NT2/D1 (cell line): ENCODE measurements around the gene FOXP1.
"Not testable (repeated sequence)": the region's sequence is repeated elsewhere in the genome, so short reads cannot be mapped to it uniquely, and the experiment has no call there.

Experiments used
- DNase-seq: peaks from one replicate; pipeline ENCODE4 v3.0.0-alpha.2; 2011; ENCODE audit warnings: low read depth, low spot score
- H3K27me3 ChIP-seq: 2 replicates; pipeline ENCODE4 v1.6.0; 2011; ENCODE audit warnings: mild to moderate bottlenecking; ENCODE audit not compliant: insufficient read length, insufficient read depth
- H3K36me3 ChIP-seq: 2 replicates; pipeline ENCODE4 v1.6.1; 2011; ENCODE audit warnings: mild to moderate bottlenecking, low read length, mixed read lengths; ENCODE audit not compliant: insufficient read depth, insufficient read length
- H3K4me1 ChIP-seq: 2 replicates; pipeline ENCODE4 v1.5.1; 2011; ENCODE audit not compliant: insufficient read depth, insufficient read length
- H3K4me3 ChIP-seq: 2 replicates; pipeline ENCODE4 v1.5.1; 2011; ENCODE audit warnings: low read depth; ENCODE audit not compliant: insufficient read length
- H3K9ac ChIP-seq: 2 replicates; pipeline ENCODE4 v1.6.0; 2011; ENCODE audit warnings: low read depth; ENCODE audit not compliant: insufficient read length
- H3K9me3 ChIP-seq: 2 replicates; pipeline ENCODE4 v1.5.1; 2011; ENCODE audit warnings: mild to moderate bottlenecking, low read length; ENCODE audit not compliant: insufficient read depth
- SUZ12 ChIP-seq: IDR thresholded peaks from 2 replicates; pipeline ENCODE4 v1.6.1; 2011; ENCODE audit not compliant: insufficient read length, insufficient read depth; ENCODE audit errors: extremely low read depth
- YY1 ChIP-seq: IDR thresholded peaks from 2 replicates; pipeline ENCODE4 v1.6.1; 2011; ENCODE audit not compliant: insufficient read length, insufficient read depth
- ZNF274 ChIP-seq: IDR thresholded peaks from 2 replicates; pipeline ENCODE4 v1.6.1; 2011; ENCODE audit warnings: mild to moderate bottlenecking, low read depth, low read length

Gene FOXP1

GRCh38 chr3:71537211-71537611 is 46.3 kb downstream of the FOXP1 start:
- Histone ChIP-seq H3K27me3 (no peaks in the 10 kb centered on the region), H3K36me3 (no peaks in the 10 kb centered on the region), H3K4me3 (no peak overlapping the region), H3K9me3 (no peaks in the 10 kb centered on the region), H3K9ac (no peak overlapping the region), H3K4me1 (no peaks in the 10 kb centered on the region)
- TF ChIP-seq ZNF274 (no peak), SUZ12 (no peak), YY1 (no peak)
- DNase-seq = no peak

DNA sequence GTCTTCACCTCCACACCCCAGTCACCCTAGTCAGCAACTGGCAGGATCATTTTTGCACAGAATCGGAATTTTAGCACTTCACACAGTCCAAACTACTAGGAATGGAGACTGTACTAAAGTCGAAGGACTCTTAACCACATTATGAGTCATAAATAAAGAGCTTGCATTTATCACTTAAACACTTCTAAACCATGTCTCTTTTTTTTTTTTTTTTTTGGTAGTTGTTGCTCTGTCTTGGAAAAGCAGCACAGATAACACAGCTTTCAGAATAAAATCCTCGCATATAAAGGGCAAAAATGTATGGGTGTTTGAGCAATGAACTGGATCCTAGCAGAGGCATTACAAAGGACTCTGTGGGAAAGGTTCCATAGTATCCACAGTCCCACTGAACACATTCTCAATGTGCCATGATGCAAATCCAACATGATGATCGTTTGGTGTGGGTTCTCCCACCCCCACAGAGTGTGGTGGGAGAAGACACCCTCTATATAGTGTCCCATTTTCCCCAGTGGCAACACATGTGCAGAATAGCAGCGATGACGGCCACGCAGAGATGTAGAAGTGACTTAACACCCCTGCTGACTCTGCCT is 47.1 kb downstream of the FOXP1 start:
- Histone ChIP-seq H3K9me3 (no peaks in the 10 kb centered on the region), H3K4me1 (no peaks in the 10 kb centered on the region), H3K9ac (no peak overlapping the region), H3K36me3 (no peaks in the 10 kb centered on the region), H3K4me3 (no peak overlapping the region), H3K27me3 (no peaks in the 10 kb centered on the region)
- TF ChIP-seq SUZ12 = no peak
- DNase-seq = no peak

- DNase-seq = no peak
- H3K4me3 ChIP-seq = no peak overlapping the region
- H3K9ac ChIP-seq = no peak overlapping the region
- H3K9me3 ChIP-seq = no peaks in the 10 kb centered on the region
- H3K36me3 ChIP-seq = no peaks in the 10 kb centered on the region
- TF ChIP-seq ZNF274 (no peak), YY1 (no peak)
- no peaks in the 10 kb centered on the region for H3K4me1 ChIP-seq
- H3K27me3 ChIP-seq = no peaks in the 10 kb centered on the region
These were observed 49.9 kb downstream of the FOXP1 start for GRCh38 chr3:71533588-71533987.

- no peaks in the 10 kb centered on the region for H3K36me3 ChIP-seq
- DNase-seq = no peak
- no peaks in the 10 kb centered on the region for H3K27me3 ChIP-seq
- no peak for TF ChIP-seq ZNF274
- H3K9me3 ChIP-seq = no peaks in the 10 kb centered on the region
- H3K4me1 ChIP-seq = no peaks in the 10 kb centered on the region
- H3K4me3 ChIP-seq = no peak overlapping the region
- H3K9ac ChIP-seq = no peak overlapping the region
These were observed 50.7 kb downstream of the FOXP1 start for GRCh38 chr3:71532639-71533395.

DNA sequence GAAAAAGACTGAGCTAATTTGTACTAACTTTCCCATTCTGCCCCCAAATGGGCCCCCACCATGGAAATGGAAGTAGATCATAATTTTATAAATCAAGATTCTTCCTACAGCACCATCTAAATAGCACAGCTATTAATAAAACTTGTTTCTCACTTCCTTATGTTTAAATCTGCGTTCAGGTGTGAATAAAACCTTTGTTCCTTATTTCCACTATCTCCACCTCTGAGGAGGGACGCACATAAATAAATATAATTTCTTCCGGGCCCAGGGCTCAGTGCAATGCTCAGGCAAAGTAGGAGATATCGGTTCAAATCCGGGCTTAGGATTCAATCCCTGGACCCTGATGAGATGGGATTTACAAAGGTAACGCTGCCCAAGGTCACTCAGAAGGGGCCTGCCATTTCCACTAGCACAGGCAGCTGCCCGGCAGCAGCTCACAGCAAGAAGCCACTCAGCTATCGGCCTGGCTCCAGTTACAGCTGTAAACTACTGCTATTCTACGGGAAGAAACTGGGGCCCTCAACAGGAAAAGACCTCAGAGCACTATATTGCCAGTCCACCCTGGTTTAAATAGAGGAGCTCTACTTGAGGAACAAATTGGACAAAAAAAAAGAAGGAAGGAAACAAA is 52.5 kb downstream of the FOXP1 start:
- TF ChIP-seq SUZ12 = no peak
- TF ChIP-seq YY1 = no peak
- TF ChIP-seq ZNF274 = no peak
- H3K4me1 ChIP-seq = no peaks in the 10 kb centered on the region
- no peak overlapping the region for H3K4me3 ChIP-seq
- no peak overlapping the region for H3K9ac ChIP-seq
- no peaks in the 10 kb centered on the region for H3K9me3 ChIP-seq
- no peaks in the 10 kb centered on the region for H3K36me3 ChIP-seq
- no peaks in the 10 kb centered on the region for H3K27me3 ChIP-seq
- no peak for DNase-seq

GRCh38 chr3:71528816-71529215 is 54.7 kb downstream of the FOXP1 start:
- TF ChIP-seq ZNF274 (no peak), SUZ12 (no peak), YY1 (no peak)
- no peaks in the 10 kb centered on the region for H3K27me3 ChIP-seq
- H3K36me3 ChIP-seq = no peaks in the 10 kb centered on the region
- DNase-seq = no peak
- no peak overlapping the region for H3K9ac ChIP-seq
- H3K9me3 ChIP-seq = no peaks in the 10 kb centered on the region
- no peaks in the 10 kb centered on the region for H3K4me1 ChIP-seq
- no peak overlapping the region for H3K4me3 ChIP-seq

DNA sequence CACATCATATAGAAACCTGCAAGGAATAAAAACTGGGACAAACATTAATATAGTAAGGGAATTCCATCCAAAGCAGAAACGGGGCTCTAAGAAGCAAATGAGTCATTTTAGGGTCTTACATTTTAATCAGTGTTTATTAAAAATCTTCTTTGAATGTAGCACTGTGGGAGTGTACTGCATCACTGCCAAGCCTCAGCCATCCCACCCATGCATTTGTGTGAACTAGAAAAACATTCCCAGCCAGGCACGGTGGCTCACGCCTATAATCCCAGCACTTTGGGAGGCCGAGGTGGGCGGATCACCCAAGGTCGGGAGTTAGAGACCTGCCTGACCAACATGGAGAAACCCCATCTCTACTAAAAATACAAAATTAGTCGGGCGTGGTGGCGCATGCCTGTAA is 57.1 kb downstream of the FOXP1 start:
- not testable (repeated sequence) for DNase-seq, H3K9me3 ChIP-seq, H3K27me3 ChIP-seq, H3K36me3 ChIP-seq, H3K4me1 ChIP-seq, H3K9ac ChIP-seq, H3K4me3 ChIP-seq

DNA sequence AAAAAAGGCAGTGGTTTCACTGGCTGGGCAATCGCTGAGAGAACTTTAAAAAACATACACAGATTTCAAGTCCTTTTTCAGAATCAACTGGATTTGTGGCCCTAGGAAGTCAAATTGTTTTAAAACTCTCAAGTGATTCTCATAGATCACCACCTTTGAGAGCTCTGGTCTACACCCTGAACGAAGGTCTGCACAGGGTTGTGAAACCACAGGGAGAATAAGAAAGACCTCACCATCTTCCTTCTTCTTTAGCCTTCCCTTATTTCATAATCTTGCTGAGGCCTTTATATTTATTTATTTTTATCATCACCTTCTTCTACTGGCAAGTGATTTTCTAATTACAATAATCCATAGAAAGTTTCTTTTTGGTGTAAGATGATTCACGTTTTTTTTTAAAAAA is 58.1 kb downstream of the FOXP1 start:
- Histone ChIP-seq H3K27me3 (no peaks in the 10 kb centered on the region), H3K4me1 (no peaks in the 10 kb centered on the region), H3K4me3 (no peak overlapping the region), H3K36me3 (no peaks in the 10 kb centered on the region), H3K9ac (no peak overlapping the region), H3K9me3 (no peaks in the 10 kb centered on the region)
- no peak for TF ChIP-seq SUZ12
- TF ChIP-seq YY1 = no peak
- TF ChIP-seq ZNF274 = no peak
- no peak for DNase-seq
